ENCODE measurements around the gene IL11RA. TPM values are rescaled to one million over a fixed set of nuclear protein-coding genes. Genes with fewer than 3 reads are reported as not detected.
A peak's percentile ranks its signal among the peaks of the same experiment; 100 is the strongest.

IL11RA gene
- total RNA-seq, 1 donor from 2014 or later: 15.4 TPM

- H3K4me3 Mint-ChIP-seq: no peak overlapping the region
- DNase-seq (ENCODE audit: low read depth, low spot score): no peak
- no peaks in the 10 kb centered on the region for H3K36me3 Mint-ChIP-seq (ENCODE audit: low read depth)
- no peak for TF ChIP-seq CTCF (conservative IDR thresholded peaks at IDR 0.05)
- no peaks in the 10 kb centered on the region for H3K27me3 Mint-ChIP-seq (ENCODE audit: low read depth)
- peak overlapping the region; percentile 58 for H3K27ac Mint-ChIP-seq (ENCODE audit: unreplicated experiment)
- peaks cover 4% of the 10 kb centered on the region for H3K4me1 Mint-ChIP-seq
- H3K9me3 Mint-ChIP-seq: no peaks in the 10 kb centered on the region
Observed at GRCh38 chr9:34687276-34688030, 35.5 kb downstream of the IL11RA start.

DNA sequence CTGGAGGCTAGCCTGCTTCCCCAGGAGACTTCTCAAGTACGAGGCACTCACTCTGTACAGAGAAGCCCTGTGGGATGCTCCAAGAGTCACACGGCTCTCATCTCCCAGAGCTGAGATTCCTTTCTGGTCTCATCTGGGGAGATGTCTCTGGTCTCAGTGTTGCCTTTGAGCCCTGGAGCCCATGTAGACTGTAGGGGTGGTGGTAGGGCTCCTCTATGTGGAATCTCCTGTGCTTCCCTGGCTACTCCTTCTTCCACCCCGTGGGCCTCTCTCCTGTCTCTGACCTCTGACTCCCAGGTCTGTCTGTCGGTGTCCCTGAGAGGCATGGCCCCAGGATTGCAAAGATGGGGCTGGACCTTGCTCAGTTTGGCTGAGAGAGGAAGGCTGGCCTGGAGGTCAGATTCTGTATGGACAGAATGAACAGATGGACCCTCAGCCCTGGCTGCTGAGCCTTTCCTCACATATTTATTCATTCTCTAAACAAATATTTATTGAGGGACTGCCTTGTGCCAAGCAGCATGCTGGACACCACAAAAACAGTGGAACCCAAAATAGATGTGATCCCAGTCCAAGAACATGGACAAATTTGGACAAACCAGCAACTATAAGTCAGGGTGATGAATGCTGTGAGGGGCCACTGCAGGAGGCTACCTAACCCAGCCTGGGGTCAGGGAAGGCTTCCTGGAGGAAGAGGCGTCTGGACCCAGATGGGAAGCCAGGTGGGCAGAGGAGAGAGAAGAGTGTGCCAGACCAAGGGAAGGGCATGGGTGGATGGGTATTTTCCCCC lies 36.5 kb downstream of the IL11RA start:
- no peak overlapping the region for H3K27ac Mint-ChIP-seq (ENCODE audit: unreplicated experiment)
- no peak for TF ChIP-seq CTCF (conservative IDR thresholded peaks at IDR 0.05)
- H3K9me3 Mint-ChIP-seq: no peaks in the 10 kb centered on the region
- DNase-seq (ENCODE audit: low read depth, low spot score): no peak
- peaks cover 4% of the 10 kb centered on the region for H3K4me1 Mint-ChIP-seq
- H3K4me3 Mint-ChIP-seq: no peak overlapping the region
- H3K27me3 Mint-ChIP-seq (ENCODE audit: low read depth): no peaks in the 10 kb centered on the region
- no peaks in the 10 kb centered on the region for H3K36me3 Mint-ChIP-seq (ENCODE audit: low read depth)

DNA sequence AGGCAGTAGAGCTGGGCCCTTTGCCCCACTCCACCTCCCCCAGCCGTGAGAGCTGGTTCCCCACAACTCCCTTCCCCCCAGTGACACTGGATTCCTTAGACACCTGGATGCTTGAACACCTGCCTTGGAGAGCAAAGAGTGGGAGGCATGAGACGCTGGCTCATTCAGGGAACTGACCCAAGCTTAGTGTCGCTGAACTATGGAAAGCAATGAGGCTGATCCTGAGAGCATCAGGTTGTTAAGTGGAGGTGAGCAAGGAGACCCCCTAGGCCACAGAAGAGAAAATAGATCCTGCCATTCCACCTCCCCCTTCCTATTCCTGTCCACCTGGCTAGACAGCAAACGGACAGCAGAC lies 37.1 kb downstream of the IL11RA start:
- Mint-ChIP-seq H3K36me3 (ENCODE audit: low read depth) (no peaks in the 10 kb centered on the region), H3K27me3 (ENCODE audit: low read depth) (no peaks in the 10 kb centered on the region), H3K4me1 (peaks cover 4% of the 10 kb centered on the region), H3K9me3 (no peaks in the 10 kb centered on the region), H3K27ac (ENCODE audit: unreplicated experiment) (no peak overlapping the region), H3K4me3 (no peak overlapping the region)
- TF ChIP-seq CTCF (conservative IDR thresholded peaks at IDR 0.05): no peak
- no peak for DNase-seq (ENCODE audit: low read depth, low spot score)

DNA sequence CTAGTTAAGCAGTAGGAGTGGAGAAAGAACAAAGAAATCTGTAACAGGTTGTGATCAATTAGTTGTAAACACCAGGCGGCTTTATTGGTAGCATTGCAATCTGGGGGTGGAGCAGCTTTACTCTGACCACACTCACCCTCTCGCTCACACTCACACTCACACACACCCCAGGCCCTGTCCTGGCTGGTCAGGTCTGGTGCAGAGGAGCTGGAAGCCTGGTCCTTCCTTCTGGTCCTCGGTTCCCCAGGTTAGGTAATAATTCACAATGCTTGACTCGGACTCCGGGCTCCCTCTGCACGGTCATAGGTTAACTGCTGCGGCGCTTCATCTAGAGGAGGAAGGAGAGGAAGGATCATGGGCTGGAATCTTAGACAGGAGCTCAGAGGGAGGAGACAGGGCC lies 37.5 kb downstream of the IL11RA start:
- H3K4me3 Mint-ChIP-seq: no peak overlapping the region
- H3K4me1 Mint-ChIP-seq: peaks cover 4% of the 10 kb centered on the region
- no peak for DNase-seq (ENCODE audit: low read depth, low spot score)
- H3K27ac Mint-ChIP-seq (ENCODE audit: unreplicated experiment): no peak overlapping the region
- TF ChIP-seq CTCF (conservative IDR thresholded peaks at IDR 0.05): no peak
- H3K9me3 Mint-ChIP-seq: no peaks in the 10 kb centered on the region
- no peaks in the 10 kb centered on the region for H3K27me3 Mint-ChIP-seq (ENCODE audit: low read depth)
- H3K36me3 Mint-ChIP-seq (ENCODE audit: low read depth): no peaks in the 10 kb centered on the region

GRCh38 chr9:34690983-34691935 lies 39.3 kb downstream of the IL11RA start, which contains the start of gene CCL19:
Gene CCL19 (minus strand): TSS chr9:34691276. CDS start chr9:34691139, 137 bp downstream.
- no peak within 1 kb of the TSS for H3K27ac Mint-ChIP-seq (ENCODE audit: unreplicated experiment)
- no peak for TF ChIP-seq CTCF (conservative IDR thresholded peaks at IDR 0.05)

More at GRCh38 chr9:34690983-34691935, 39.3 kb downstream of the IL11RA start, which contains the start of gene CCL19:
- Mint-ChIP-seq H3K4me1 (peaks cover 4% of the 10 kb centered on the region), H3K36me3 (ENCODE audit: low read depth) (no peaks in the 10 kb centered on the region), H3K27me3 (ENCODE audit: low read depth) (no peaks in the 10 kb centered on the region), H3K4me3 (no peak within 1 kb of the TSS), H3K9me3 (no peaks in the 10 kb centered on the region)
- no peak for DNase-seq (ENCODE audit: low read depth, low spot score)
